Calu3 (cell line): ENCODE results near the gene EXOC6B. TPM values are rescaled to one million over a fixed set of nuclear protein-coding genes. Genes with fewer than 3 reads are reported as not detected.
"Not testable (repeated sequence)": the region's sequence is repeated elsewhere in the genome, so short reads cannot be mapped to it uniquely, and the experiment has no call there.

Experiments
- BruUV-seq: library from RNA; stranded (reverse); fragments of 400-500 nt; replicated peaks from 2 replicates; lab custom pipeline; 2021; lab: Mats Ljungman, UMichigan
- CTCF ChIA-PET: fragments of 300-600 bp; sonication (Branson Sonifier 250); formaldehyde crosslinking; loops from one replicate; lab custom pipeline; 2022; ENCODE audit warnings: antibody characterized with exemption; lab: Charles Lee
- DNase-seq: peaks from one replicate; pipeline ENCODE4 v3.0.0; 2022
- H3K27ac Mint-ChIP-seq: one replicate; pipeline ENCODE4 v1.8.0; 2022; ENCODE audit warnings: mixed read lengths; ENCODE audit not compliant: unreplicated experiment
- H3K27me3 Mint-ChIP-seq: one replicate; pipeline ENCODE4 v1.8.0; 2022; ENCODE audit warnings: mixed read lengths; ENCODE audit not compliant: unreplicated experiment
- H3K36me3 Mint-ChIP-seq: one replicate; pipeline ENCODE4 v1.8.0; 2022; ENCODE audit warnings: mild to moderate bottlenecking, moderate library complexity, mixed read lengths; ENCODE audit not compliant: insufficient read depth, unreplicated experiment
- H3K4me1 Mint-ChIP-seq: one replicate; pipeline ENCODE4 v1.8.0; 2022; ENCODE audit warnings: mild to moderate bottlenecking, low read depth, mixed read lengths; ENCODE audit not compliant: unreplicated experiment
- H3K4me3 Mint-ChIP-seq: one replicate; pipeline ENCODE4 v1.8.0; 2022; ENCODE audit warnings: mild to moderate bottlenecking, low read depth, moderate library complexity, mixed read lengths; ENCODE audit not compliant: unreplicated experiment
- H3K9me3 Mint-ChIP-seq: one replicate; pipeline ENCODE4 v1.8.0; 2022; ENCODE audit warnings: low read depth, mixed read lengths; ENCODE audit not compliant: unreplicated experiment
- CTCF ChIP-seq: fragments of 200-600 bp; IDR thresholded peaks from one replicate; pipeline ENCODE4 v1.8.0; 2022; ENCODE audit warnings: antibody characterized with exemption; ENCODE audit not compliant: unreplicated experiment
- intact Hi-C: fragments of 100-400 bp; cut with micrococcal nuclease; formaldehyde crosslinking; loops from one replicate; pipeline ENCODE4 v1.10.0; 2022; ENCODE audit not compliant: unreplicated experiment
- total RNA-seq: library from RNA; stranded (reverse); gene quantifications from 2 replicates; pipeline ENCODE4 v1.2.3, GENCODE V29; 2022

Gene EXOC6B
- total RNA-seq, 1 experiment from 2014 or later = 26.6 TPM

GRCh38 chr2:72555943-72556342, 269.9 kb downstream of the EXOC6B start:
- DNase-seq = no peak
- Mint-ChIP-seq H3K4me3 (no peak overlapping the region), H3K4me1 (peaks cover 10% of the 10 kb centered on the region), H3K36me3 (no peaks in the 10 kb centered on the region), H3K9me3 (peaks cover 2% of the 10 kb centered on the region), H3K27me3 (no peaks in the 10 kb centered on the region), H3K27ac (no peak overlapping the region)
- intact Hi-C loops = no loop called here
- no peak for TF ChIP-seq CTCF
- CTCF ChIA-PET = no interaction called here
- no TSS peak for BruUV-seq

GRCh38 chr2:72555363-72555762, 270.5 kb downstream of the EXOC6B start:
- H3K4me3 Mint-ChIP-seq, DNase-seq, H3K4me1 Mint-ChIP-seq, intact Hi-C loops, BruUV-seq, H3K27me3 Mint-ChIP-seq, H3K36me3 Mint-ChIP-seq, H3K9me3 Mint-ChIP-seq, H3K27ac Mint-ChIP-seq, CTCF ChIA-PET: not testable (repeated sequence)

GRCh38 chr2:72554910-72555309, 270.9 kb downstream of the EXOC6B start:
- H3K27me3 Mint-ChIP-seq, H3K36me3 Mint-ChIP-seq, H3K9me3 Mint-ChIP-seq, H3K4me3 Mint-ChIP-seq, H3K4me1 Mint-ChIP-seq, intact Hi-C loops, BruUV-seq, DNase-seq, H3K27ac Mint-ChIP-seq: not testable (repeated sequence)
- CTCF ChIA-PET = interaction anchor here (0.9 kb wide), 1 partner anchor 548 kb away, joined by 3 read pairs; no protein-coding TSS in a partner anchor

- peaks cover 2% of the 10 kb centered on the region for H3K9me3 Mint-ChIP-seq
- DNase-seq = no peak
- TF ChIP-seq CTCF = no peak
- H3K4me3 Mint-ChIP-seq = no peak overlapping the region
- peaks cover under 1% of the 10 kb centered on the region for H3K4me1 Mint-ChIP-seq
- BruUV-seq = no TSS peak
- H3K27ac Mint-ChIP-seq = no peak overlapping the region
- no peaks in the 10 kb centered on the region for H3K27me3 Mint-ChIP-seq
- intact Hi-C loops = no loop called here
- CTCF ChIA-PET = interaction anchor here (0.9 kb wide), 1 partner anchor 547 kb away, joined by 3 read pairs; no protein-coding TSS in a partner anchor
- no peaks in the 10 kb centered on the region for H3K36me3 Mint-ChIP-seq
These were observed 271.5 kb downstream of the EXOC6B start for GRCh38 chr2:72554381-72554780.

GRCh38 chr2:72548081-72548764, 277.6 kb downstream of the EXOC6B start:
- peaks cover 11% of the 10 kb centered on the region for H3K4me1 Mint-ChIP-seq
- TF ChIP-seq CTCF = no peak
- no peaks in the 10 kb centered on the region for H3K27me3 Mint-ChIP-seq
- BruUV-seq = no TSS peak
- CTCF ChIA-PET = no interaction called here
- H3K9me3 Mint-ChIP-seq = no peaks in the 10 kb centered on the region
- H3K27ac Mint-ChIP-seq = no peak overlapping the region
- no peaks in the 10 kb centered on the region for H3K36me3 Mint-ChIP-seq
- DNase-seq = no peak
- intact Hi-C loops = no loop called here
- no peak overlapping the region for H3K4me3 Mint-ChIP-seq
